Breast epithelium (tissue), 3 donors: Measurements from ENCODE around the gene RYK.

ENCODE experiments used
- CTCF ChIP-seq, 3 donors: fragments of 450-650 bp; IDR thresholded peaks; one replicate each; pipeline ENCODE4 v1.5.1; 2016 to 2017; ENCODE audit warnings: antibody characterized with exemption in 3 of 3, mild to moderate bottlenecking in 3 of 3, moderate library complexity in 3 of 3
- POLR2A ChIP-seq: fragments of 450-650 bp; IDR thresholded peaks from one replicate; pipeline ENCODE4 v1.6.1; 2016; ENCODE audit warnings: antibody characterized with exemption, mild to moderate bottlenecking, moderate library complexity
- POLR2AphosphoS5 ChIP-seq, 3 donors: sonication (generic); formaldehyde crosslinking; IDR thresholded peaks; one replicate each; pipeline ENCODE4 v1.6.1; 2017; ENCODE audit warnings: antibody characterized with exemption in 3 of 3

- TF ChIP-seq POLR2A, result no peak
- no peak for TF ChIP-seq CTCF (IDR thresholded peaks at IDR 0.05)
- no peak for TF ChIP-seq POLR2AphosphoS5 (IDR thresholded peaks at IDR 0.05)
Observed at GRCh38 chr3:134136604-134137003, 114.1 kb downstream of the RYK start.
